Measurements from ENCODE around the gene RTKN2. TPM values are rescaled to one million over a fixed set of nuclear protein-coding genes. Genes with fewer than 3 reads are reported as not detected.

Gene RTKN2
- total RNA-seq, 4 donors from 2014 or later = 0.49 to 1.6 (median 1.2) TPM; not detected in 1

GRCh38 chr10:62231805-62232204 is 36.8 kb downstream of the RTKN2 start:
- H3K27me3 ChIP-seq = no peaks in the 10 kb centered on the region
- H3K27ac ChIP-seq = no peak overlapping the region
- no peak for DNase-seq
- H3K9me3 ChIP-seq = no peaks in the 10 kb centered on the region
- TF ChIP-seq POLR2A (IDR thresholded peaks at IDR 0.05) = no peak
- TF ChIP-seq CTCF (IDR thresholded peaks at IDR 0.05) = no peak
- WGBS, 2 donors = 88 to 92% methylated on average over 4 of the region's 4 CpGs
- intact Hi-C loops (cut with DNase I) = no loop called here
- no peaks in the 10 kb centered on the region for H3K36me3 ChIP-seq
- no peaks in the 10 kb centered on the region for H3K4me1 ChIP-seq
- no peak overlapping the region for H3K4me3 ChIP-seq (replicated peaks in 1 of 3)

- Histone ChIP-seq H3K4me3 (replicated peaks in 1 of 3) (no peak overlapping the region), H3K36me3 (no peaks in the 10 kb centered on the region), H3K27me3 (no peaks in the 10 kb centered on the region), H3K27ac (no peak overlapping the region), H3K4me1 (no peaks in the 10 kb centered on the region), H3K9me3 (no peaks in the 10 kb centered on the region)
- WGBS, 2 donors = 76 to 85% methylated on average over 1 of the region's 1 CpG
- DNase-seq = no peak
- intact Hi-C loops (cut with DNase I) = no loop called here
- TF ChIP-seq CTCF (IDR thresholded peaks at IDR 0.05) (no peak), POLR2A (IDR thresholded peaks at IDR 0.05) (no peak)
Observed at GRCh38 chr10:62231371-62231770, 37.3 kb downstream of the RTKN2 start.

DNA sequence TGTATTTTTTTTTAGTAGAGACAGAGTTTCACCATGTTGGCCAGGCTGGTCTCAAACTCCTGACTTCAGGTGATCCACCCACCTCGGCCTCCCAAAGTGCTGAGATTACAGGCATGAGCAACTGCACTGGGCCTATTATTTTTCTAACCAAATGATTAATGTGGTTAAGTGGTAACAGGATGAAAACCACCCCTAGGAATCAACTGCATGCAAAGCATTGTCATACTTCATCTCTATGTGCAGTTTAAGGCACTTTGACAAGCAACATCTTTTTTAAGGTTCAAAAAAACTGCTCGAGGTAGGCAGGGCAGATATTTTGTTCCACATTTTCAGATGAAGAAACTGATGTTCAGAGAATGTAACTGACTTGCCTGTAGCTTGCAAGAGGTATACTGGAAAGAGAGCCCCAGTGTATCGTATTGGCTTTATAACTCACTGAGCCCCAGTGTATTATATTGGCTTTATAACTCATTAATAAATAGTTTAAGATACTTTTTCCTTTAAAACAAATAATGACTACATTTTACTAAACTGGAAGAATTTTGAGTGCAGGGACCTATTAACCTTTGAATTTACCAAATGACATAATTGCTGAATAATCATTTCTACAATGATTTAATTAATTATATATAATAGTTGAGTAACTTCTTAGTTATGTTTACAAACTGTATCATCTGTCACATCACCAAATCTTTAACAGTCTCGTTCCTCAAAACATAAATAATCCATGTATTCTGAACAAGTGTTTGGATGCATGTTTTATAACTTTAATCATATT is 38.1 kb downstream of the RTKN2 start:
- DNase-seq = no peak
- no peaks in the 10 kb centered on the region for H3K9me3 ChIP-seq
- intact Hi-C loops (cut with DNase I) = no loop called here
- no peak overlapping the region for H3K27ac ChIP-seq
- no peak for TF ChIP-seq POLR2A (IDR thresholded peaks at IDR 0.05)
- TF ChIP-seq CTCF (IDR thresholded peaks at IDR 0.05) = no peak
- no peaks in the 10 kb centered on the region for H3K27me3 ChIP-seq
- no peaks in the 10 kb centered on the region for H3K36me3 ChIP-seq
- no peak overlapping the region for H3K4me3 ChIP-seq (replicated peaks in 1 of 3)
- H3K4me1 ChIP-seq = no peaks in the 10 kb centered on the region
- WGBS, 2 donors = 88 to 94% methylated on average over 4 of the region's 4 CpGs

GRCh38 chr10:62225362-62225761 is 43.3 kb downstream of the RTKN2 start:
- WGBS, 2 donors = 91 to 94% methylated on average over 3 of the region's 3 CpGs
- Histone ChIP-seq H3K27me3 (no peaks in the 10 kb centered on the region), H3K27ac (no peak overlapping the region), H3K4me1 (no peaks in the 10 kb centered on the region), H3K4me3 (replicated peaks in 1 of 3) (no peak overlapping the region), H3K36me3 (no peaks in the 10 kb centered on the region), H3K9me3 (no peaks in the 10 kb centered on the region)
- DNase-seq = no peak
- intact Hi-C loops (cut with DNase I) = no loop called here
- TF ChIP-seq CTCF (IDR thresholded peaks at IDR 0.05) (no peak), POLR2A (IDR thresholded peaks at IDR 0.05) (no peak)

- Histone ChIP-seq H3K27me3 (no peaks in the 10 kb centered on the region), H3K4me1 (no peaks in the 10 kb centered on the region), H3K36me3 (no peaks in the 10 kb centered on the region), H3K4me3 (replicated peaks in 1 of 3) (no peak overlapping the region), H3K27ac (no peak overlapping the region), H3K9me3 (no peaks in the 10 kb centered on the region)
- WGBS, 2 donors = 93% methylated on average over 1 of the region's 1 CpG
- TF ChIP-seq CTCF (IDR thresholded peaks at IDR 0.05) (no peak), POLR2A (IDR thresholded peaks at IDR 0.05) (no peak)
- intact Hi-C loops (cut with DNase I) = no loop called here
- DNase-seq = no peak
Observed at GRCh38 chr10:62224606-62225005, 44.0 kb downstream of the RTKN2 start.
